HCT116 (cell line): ENCODE measurements around the gene SUN3.

Source experiments
- CEBPB ChIP-seq: IDR thresholded peaks from 2 replicates; pipeline ENCODE4 v1.6.1; 2012; ENCODE audit warnings: low read depth
- EGR1 ChIP-seq: IDR thresholded peaks from 2 replicates; pipeline ENCODE4 v1.6.1; 2012; ENCODE audit warnings: low read depth
- POLR2A ChIP-seq: IDR thresholded peaks from 2 replicates; pipeline ENCODE4 v1.7.0; 2011; ENCODE audit warnings: borderline replicate concordance; ENCODE audit not compliant: insufficient read depth, insufficient read length; ENCODE audit errors: extremely low read depth
- TF ChIP-seq, protein P1 (sequence below): IDR thresholded peaks from 2 replicates; pipeline ENCODE4 v1.6.1; 2012
- TF ChIP-seq, protein P2 (sequence below): IDR thresholded peaks from 2 replicates; pipeline ENCODE4 v1.6.1; 2012; ENCODE audit warnings: low read depth
- TF ChIP-seq, protein P3 (sequence below), 3 experiments: fragments of 200-600 bp in 1 of 3; sonication (generic) in 1 of 3; IDR thresholded peaks in 2 of 3; conservative IDR thresholded peaks in 1 of 3; 2 replicates each; pipeline ENCODE4 v1.5.1; 2012 to 2017; ENCODE audit warnings: low read depth in 2 of 3, low read length in 2 of 3, antibody characterized with exemption in 1 of 3, borderline replicate concordance in 1 of 3, control low read depth in 1 of 3, mild to moderate bottlenecking in 1 of 3, mixed read lengths in 1 of 3, mixed run types in 1 of 3, moderate library complexity in 1 of 3; ENCODE audit not compliant: insufficient read depth in 1 of 3

DNA sequence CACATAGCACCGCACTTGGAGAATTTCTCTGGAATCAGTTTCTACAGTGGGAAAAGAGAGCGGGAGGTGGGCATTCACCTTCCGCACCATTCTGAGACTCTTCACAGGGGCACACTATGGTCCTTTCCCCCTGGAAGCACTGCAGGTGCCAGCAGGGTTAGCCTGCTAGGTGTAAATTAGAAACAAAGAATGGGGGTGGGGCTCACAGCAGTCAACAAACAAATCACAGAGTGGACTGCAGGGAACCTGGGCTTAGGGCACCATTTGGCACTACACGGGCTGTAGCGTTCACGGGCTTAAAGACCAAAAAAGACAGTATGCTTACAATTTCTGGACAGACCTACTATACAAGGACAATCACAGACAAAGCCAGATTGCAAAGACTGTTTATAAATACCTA lies 72.7 kb downstream of the SUN3 start:
- TF ChIP-seq, protein P1, sequence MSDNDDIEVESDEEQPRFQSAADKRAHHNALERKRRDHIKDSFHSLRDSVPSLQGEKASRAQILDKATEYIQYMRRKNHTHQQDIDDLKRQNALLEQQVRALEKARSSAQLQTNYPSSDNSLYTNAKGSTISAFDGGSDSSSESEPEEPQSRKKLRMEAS: no peak
- TF ChIP-seq EGR1 (no peak), POLR2A (no peak), CEBPB (no peak)
- TF ChIP-seq, protein P2, sequence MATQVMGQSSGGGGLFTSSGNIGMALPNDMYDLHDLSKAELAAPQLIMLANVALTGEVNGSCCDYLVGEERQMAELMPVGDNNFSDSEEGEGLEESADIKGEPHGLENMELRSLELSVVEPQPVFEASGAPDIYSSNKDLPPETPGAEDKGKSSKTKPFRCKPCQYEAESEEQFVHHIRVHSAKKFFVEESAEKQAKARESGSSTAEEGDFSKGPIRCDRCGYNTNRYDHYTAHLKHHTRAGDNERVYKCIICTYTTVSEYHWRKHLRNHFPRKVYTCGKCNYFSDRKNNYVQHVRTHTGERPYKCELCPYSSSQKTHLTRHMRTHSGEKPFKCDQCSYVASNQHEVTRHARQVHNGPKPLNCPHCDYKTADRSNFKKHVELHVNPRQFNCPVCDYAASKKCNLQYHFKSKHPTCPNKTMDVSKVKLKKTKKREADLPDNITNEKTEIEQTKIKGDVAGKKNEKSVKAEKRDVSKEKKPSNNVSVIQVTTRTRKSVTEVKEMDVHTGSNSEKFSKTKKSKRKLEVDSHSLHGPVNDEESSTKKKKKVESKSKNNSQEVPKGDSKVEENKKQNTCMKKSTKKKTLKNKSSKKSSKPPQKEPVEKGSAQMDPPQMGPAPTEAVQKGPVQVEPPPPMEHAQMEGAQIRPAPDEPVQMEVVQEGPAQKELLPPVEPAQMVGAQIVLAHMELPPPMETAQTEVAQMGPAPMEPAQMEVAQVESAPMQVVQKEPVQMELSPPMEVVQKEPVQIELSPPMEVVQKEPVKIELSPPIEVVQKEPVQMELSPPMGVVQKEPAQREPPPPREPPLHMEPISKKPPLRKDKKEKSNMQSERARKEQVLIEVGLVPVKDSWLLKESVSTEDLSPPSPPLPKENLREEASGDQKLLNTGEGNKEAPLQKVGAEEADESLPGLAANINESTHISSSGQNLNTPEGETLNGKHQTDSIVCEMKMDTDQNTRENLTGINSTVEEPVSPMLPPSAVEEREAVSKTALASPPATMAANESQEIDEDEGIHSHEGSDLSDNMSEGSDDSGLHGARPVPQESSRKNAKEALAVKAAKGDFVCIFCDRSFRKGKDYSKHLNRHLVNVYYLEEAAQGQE: no peak
- TF ChIP-seq, protein P3, sequence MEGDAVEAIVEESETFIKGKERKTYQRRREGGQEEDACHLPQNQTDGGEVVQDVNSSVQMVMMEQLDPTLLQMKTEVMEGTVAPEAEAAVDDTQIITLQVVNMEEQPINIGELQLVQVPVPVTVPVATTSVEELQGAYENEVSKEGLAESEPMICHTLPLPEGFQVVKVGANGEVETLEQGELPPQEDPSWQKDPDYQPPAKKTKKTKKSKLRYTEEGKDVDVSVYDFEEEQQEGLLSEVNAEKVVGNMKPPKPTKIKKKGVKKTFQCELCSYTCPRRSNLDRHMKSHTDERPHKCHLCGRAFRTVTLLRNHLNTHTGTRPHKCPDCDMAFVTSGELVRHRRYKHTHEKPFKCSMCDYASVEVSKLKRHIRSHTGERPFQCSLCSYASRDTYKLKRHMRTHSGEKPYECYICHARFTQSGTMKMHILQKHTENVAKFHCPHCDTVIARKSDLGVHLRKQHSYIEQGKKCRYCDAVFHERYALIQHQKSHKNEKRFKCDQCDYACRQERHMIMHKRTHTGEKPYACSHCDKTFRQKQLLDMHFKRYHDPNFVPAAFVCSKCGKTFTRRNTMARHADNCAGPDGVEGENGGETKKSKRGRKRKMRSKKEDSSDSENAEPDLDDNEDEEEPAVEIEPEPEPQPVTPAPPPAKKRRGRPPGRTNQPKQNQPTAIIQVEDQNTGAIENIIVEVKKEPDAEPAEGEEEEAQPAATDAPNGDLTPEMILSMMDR (IDR thresholded peaks at IDR 0.05 in 2 of 3, conservative IDR thresholded peaks at IDR 0.05 in 1 of 3; ENCODE audit: borderline replicate concordance in 1 of 3, insufficient read depth in 1 of 3, low read depth in 2 of 3, low read length in 2 of 3): no peak
